Measurements from ENCODE around the gene BRIP1. TPM values are rescaled to one million over a fixed set of nuclear protein-coding genes. Genes with fewer than 3 reads are reported as not detected.

The BRIP1 gene
- total and polyA plus RNA-seq, 2 experiments from 2014 or later, result 8.0 to 23.1 TPM

- no peak for TF ChIP-seq CTCF (conservative IDR thresholded peaks at IDR 0.05; ENCODE audit: low read depth in 2 of 2)
- no peak for TF ChIP-seq EZH2 (IDR thresholded peaks at IDR 0.05; ENCODE audit: low read depth, unreplicated experiment)
- TF ChIP-seq, protein P1, sequence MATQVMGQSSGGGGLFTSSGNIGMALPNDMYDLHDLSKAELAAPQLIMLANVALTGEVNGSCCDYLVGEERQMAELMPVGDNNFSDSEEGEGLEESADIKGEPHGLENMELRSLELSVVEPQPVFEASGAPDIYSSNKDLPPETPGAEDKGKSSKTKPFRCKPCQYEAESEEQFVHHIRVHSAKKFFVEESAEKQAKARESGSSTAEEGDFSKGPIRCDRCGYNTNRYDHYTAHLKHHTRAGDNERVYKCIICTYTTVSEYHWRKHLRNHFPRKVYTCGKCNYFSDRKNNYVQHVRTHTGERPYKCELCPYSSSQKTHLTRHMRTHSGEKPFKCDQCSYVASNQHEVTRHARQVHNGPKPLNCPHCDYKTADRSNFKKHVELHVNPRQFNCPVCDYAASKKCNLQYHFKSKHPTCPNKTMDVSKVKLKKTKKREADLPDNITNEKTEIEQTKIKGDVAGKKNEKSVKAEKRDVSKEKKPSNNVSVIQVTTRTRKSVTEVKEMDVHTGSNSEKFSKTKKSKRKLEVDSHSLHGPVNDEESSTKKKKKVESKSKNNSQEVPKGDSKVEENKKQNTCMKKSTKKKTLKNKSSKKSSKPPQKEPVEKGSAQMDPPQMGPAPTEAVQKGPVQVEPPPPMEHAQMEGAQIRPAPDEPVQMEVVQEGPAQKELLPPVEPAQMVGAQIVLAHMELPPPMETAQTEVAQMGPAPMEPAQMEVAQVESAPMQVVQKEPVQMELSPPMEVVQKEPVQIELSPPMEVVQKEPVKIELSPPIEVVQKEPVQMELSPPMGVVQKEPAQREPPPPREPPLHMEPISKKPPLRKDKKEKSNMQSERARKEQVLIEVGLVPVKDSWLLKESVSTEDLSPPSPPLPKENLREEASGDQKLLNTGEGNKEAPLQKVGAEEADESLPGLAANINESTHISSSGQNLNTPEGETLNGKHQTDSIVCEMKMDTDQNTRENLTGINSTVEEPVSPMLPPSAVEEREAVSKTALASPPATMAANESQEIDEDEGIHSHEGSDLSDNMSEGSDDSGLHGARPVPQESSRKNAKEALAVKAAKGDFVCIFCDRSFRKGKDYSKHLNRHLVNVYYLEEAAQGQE (IDR thresholded peaks at IDR 0.05; ENCODE audit: unreplicated experiment), result no peak
- TF ChIP-seq, protein P2, sequence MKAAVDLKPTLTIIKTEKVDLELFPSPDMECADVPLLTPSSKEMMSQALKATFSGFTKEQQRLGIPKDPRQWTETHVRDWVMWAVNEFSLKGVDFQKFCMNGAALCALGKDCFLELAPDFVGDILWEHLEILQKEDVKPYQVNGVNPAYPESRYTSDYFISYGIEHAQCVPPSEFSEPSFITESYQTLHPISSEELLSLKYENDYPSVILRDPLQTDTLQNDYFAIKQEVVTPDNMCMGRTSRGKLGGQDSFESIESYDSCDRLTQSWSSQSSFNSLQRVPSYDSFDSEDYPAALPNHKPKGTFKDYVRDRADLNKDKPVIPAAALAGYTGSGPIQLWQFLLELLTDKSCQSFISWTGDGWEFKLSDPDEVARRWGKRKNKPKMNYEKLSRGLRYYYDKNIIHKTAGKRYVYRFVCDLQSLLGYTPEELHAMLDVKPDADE (IDR thresholded peaks at IDR 0.05), result no peak
Observed at GRCh38 chr17:61641084-61641483, 222.2 kb downstream of the BRIP1 start (continued).

DNA sequence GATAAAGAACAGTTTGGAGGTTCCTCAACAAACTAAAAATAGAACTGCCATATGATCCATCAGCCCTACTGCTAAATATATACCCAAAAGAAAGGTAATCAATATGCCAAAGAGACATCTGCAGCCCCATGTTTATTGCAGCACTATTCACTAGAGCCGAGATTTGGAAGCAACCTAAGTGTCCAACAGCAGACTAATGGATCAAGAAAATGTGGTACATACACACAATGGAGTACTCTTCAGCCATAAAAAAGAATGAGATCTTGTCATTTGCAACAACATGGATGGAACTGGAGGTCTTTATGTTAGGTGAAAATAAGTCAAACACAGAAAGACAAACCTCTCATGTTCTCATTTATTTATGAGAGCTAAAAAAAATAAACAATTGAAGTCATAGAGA, 223.5 kb downstream of the BRIP1 start:
- H3K27ac Mint-ChIP-seq, result no peak overlapping the region
- no peaks in the 10 kb centered on the region for H3K27me3 Mint-ChIP-seq (ENCODE audit: insufficient read depth, low read depth, poor library complexity)
- H3K79me2 ChIP-seq (replicated peaks; ENCODE audit: insufficient read depth), result no peaks in the 10 kb centered on the region
- no peak for TF ChIP-seq EZH2phosphoT487 (IDR thresholded peaks at IDR 0.05; ENCODE audit: unreplicated experiment)
- H3K36me3 ChIP-seq (ENCODE audit: insufficient read depth), result no peaks in the 10 kb centered on the region
- H3K36me3 Mint-ChIP-seq (ENCODE audit: low read depth), result no peaks in the 10 kb centered on the region
- H3K9me3 Mint-ChIP-seq, result peaks cover 5% of the 10 kb centered on the region; the same call in 2 of the 3 replicates
- no peaks in the 10 kb centered on the region for H4K20me1 ChIP-seq (replicated peaks; ENCODE audit: insufficient read depth)
- ATAC-seq, result no peak
- 0 out of 2 replicates have a peak, but pooled peaks cover 4% of the 10 kb centered on the region for H3K4me1 ChIP-seq (ENCODE audit: insufficient read depth)
- DNase-seq (ENCODE audit: low spot score), result no peak
- H3K4me2 ChIP-seq, result no peak overlapping the region
- no peaks in the 10 kb centered on the region for H3K9me2 ChIP-seq (ENCODE audit: insufficient read depth)
- no peak overlapping the region for H2AFZ ChIP-seq
- no peak overlapping the region for H3K4me3 Mint-ChIP-seq
- H3K27ac ChIP-seq (ENCODE audit: low read depth), result no peak overlapping the region
- no peaks in the 10 kb centered on the region for H3K27me3 ChIP-seq (ENCODE audit: insufficient read depth)
- no peaks in the 10 kb centered on the region; the same call in 2 of the 3 replicates for H3K4me1 Mint-ChIP-seq
- H3K4me3 ChIP-seq, result no peak overlapping the region
- no peaks in the 10 kb centered on the region for H3F3A ChIP-seq (replicated peaks; ENCODE audit: low read depth)

GRCh38 chr17:61638087-61638486, 225.2 kb downstream of the BRIP1 start:
- Histone ChIP-seq H3F3A (replicated peaks; ENCODE audit: low read depth) (no peaks in the 10 kb centered on the region), H3K27ac (ENCODE audit: low read depth) (no peak overlapping the region), H3K27me3 (ENCODE audit: insufficient read depth) (no peaks in the 10 kb centered on the region), H3K4me3 (no peak overlapping the region), H2AFZ (no peak overlapping the region), H3K4me2 (no peak overlapping the region), H3K4me1 (ENCODE audit: insufficient read depth) (no peaks in the 10 kb centered on the region), H3K9me2 (ENCODE audit: insufficient read depth) (no peaks in the 10 kb centered on the region), H3K36me3 (ENCODE audit: insufficient read depth) (no peaks in the 10 kb centered on the region), H3K79me2 (replicated peaks; ENCODE audit: insufficient read depth) (no peaks in the 10 kb centered on the region), H4K20me1 (replicated peaks; ENCODE audit: insufficient read depth) (no peaks in the 10 kb centered on the region)
- Mint-ChIP-seq H3K4me3 (no peak overlapping the region), H3K4me1 (no peaks in the 10 kb centered on the region), H3K27me3 (ENCODE audit: insufficient read depth, low read depth, poor library complexity) (no peaks in the 10 kb centered on the region), H3K9me3 (peaks cover 5% of the 10 kb centered on the region; the same call in 2 of the 3 replicates), H3K27ac (no peak overlapping the region), H3K36me3 (ENCODE audit: low read depth) (no peaks in the 10 kb centered on the region)
- ATAC-seq (no peak), DNase-seq (ENCODE audit: low spot score) (no peak)
- TF ChIP-seq ZNF114 (CRISPR knock-in tag; IDR thresholded peaks at IDR 0.05) (no peak), POLR2AphosphoS5 (IDR thresholded peaks at IDR 0.05; ENCODE audit: low read depth) (no peak), STAT1 (IDR thresholded peaks at IDR 0.05; ENCODE audit: unreplicated experiment) (no peak)

Measured in GM23338 (cell line).